ENCODE data around the gene TSN.

The TSN gene

DNA sequence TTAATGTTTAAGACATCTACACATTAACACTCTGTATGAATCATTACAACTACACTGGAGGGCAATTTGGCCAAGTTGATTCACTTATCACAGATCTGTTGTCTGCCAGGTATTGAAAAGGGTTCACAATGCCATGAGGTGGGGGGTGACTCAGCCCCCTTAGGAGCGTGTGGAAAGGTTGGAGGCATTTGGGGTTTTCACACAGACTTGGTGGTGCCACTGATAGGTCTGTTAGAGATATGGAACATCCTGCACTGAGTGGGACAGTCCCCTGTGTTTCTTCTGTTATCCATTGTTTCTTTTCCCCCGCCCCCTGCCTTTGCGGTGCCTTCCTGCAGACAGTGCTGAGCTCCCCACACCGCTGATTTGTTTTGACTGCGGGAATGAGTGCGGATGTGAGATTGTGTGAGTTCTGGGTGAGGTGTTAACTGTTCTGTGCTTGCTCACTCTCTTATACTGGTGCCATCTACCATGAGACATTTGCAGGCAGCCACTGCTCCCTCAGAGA, 9.3 kb upstream of the TSN start:
- DNase-seq = no peak

DNA sequence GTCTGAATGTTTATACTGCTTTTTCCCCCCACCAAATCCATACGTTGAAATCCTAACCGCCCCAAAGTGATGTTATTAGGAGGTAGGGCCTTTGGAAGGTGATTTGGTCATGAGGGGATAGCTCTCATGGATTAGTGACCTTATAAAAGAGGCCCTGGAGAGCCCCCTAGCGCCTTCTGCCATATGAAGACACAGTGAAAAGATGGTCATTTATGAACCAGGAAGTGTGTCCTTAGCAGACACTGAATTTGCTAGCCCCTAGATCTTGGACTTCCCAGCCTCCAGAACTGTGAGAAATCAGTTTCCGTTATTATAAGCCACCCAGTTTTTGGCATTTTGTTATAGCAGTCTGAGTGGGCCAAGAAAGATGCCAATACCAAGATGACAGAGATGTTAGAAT, 7.2 kb upstream of the TSN start:
- DNase-seq = no peak

DNA sequence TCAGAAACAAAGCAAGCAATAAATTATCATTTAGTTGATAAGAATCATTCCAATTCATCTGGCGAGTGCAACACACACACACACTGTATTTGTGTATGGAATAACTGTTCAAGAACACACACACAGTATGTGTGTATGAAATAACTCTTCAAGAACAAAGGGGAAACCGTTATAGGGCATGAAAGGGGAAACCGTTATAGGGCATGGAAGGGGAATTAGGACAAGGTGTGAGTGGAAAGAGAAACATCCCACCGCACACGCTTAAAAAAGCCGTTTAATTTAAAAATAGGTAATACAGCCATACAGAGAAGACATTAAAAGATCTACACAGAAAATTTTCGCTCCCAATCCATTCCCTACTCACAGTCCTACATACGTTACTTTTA, 607 bp upstream of the TSN start:
- DNase-seq = no peak

DNA sequence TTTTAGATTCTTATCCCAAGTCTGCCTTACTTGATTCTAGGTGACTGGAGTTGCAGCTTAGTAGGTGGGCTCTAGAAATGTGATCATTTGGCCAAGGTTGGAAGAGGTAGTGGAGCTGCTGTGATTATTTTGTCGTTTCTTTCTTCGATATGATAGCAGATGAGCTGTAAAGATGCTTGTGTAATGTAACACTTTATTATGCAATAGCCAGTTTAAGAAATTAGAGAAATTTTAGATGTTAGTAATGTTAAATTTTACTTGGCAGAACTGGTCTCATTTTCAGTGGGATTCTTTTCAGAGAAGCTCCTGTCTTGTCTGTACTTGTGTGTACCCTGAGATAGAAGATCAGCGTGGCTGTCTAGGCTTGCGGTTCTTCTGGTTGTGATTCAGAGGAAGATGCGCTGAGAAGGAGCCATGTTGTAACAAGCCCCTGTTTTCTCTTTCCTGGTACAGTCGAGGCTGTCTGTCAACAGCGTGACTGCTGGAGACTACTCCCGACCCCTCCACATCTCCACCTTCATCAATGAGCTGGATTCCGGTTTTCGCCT, 9.3 kb downstream of the TSN start:
- DNase-seq = no peak

DNA sequence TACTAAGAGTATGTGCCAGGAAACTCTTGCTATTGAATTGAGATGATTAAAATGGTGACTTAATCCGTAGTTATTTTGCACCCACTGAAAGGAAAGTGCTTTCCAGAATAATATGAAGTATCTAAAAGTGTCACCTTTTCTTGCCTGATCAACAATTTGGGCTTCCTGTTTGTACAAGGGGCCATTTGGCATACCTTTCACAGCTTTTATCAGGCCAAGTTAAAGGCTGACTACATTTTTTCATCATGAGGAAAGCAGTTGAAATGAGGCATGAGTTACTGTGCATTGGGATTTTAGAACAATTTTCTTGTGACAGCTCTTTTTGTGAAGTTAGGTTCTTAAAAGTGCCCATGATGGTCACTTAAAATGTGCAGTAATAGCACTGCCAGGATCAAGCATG, 11.2 kb downstream of the TSN start:
- DNase-seq = no peak

DNA sequence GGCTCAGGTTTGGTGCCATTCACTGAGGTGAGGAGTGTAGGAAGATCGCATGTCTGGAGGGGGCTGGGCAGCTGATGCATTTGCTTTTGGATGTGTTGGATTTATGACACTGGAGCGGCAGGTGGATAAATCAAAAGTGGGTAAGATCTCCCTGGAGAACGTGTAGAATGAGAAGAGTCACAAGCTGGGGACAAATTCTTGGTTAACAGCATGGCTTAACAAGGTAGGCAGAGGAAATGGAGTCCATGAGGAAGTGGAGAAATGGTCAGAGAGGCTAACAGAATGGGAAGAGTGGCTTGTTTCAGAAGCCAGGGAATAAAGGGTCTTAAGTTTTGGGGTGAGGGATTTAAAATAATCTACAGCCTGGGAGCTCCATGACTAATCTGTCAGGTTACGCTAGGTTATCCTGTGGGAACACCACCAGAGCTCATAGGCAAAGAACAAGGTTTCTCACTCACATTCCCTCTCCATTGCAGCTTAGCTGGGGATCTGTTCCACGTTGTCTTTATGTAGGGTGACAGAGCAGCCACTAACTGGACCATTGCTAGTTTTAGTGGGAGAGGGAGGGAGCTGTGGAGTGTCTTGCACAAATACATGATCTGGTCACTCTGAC, 12.8 kb downstream of the TSN start:
- DNase-seq = no peak

DNA sequence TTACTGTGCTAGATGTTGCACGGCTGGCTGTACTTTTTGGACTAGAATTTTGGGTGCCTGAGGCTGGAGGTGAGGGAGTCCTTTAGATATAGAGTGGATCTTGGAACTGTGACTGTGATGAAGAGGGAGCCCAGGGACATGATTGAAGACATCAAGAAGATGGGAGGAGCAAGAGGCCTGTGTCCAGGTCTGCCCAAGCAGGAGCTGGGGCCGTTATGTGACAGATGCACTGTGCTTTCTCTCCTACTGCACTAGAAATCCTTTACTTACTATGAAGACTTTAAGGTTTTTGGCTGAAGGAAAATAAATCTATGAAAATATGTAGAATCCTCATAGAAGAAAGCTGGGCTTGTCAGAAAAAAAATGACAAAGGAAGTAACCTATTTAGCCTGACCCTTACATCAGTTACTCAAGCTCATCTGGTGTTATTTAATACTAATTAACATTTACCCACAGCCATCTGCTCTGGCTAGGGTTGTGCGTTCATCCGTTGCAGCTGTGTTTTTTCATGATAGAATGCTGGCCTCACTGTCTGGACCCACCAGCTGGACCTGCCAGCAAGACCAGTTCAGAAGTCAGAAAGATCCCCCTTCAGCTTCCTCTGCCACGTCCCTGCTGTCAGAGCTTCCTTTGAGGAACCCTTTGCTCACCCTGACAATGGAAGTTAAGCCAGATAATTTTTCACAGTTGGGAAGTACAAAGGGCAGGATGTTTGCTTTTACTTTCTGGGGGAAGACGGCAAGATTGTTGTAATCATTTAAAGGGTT, 16.7 kb downstream of the TSN start:
- DNase-seq = peak; percentile 54

DNA sequence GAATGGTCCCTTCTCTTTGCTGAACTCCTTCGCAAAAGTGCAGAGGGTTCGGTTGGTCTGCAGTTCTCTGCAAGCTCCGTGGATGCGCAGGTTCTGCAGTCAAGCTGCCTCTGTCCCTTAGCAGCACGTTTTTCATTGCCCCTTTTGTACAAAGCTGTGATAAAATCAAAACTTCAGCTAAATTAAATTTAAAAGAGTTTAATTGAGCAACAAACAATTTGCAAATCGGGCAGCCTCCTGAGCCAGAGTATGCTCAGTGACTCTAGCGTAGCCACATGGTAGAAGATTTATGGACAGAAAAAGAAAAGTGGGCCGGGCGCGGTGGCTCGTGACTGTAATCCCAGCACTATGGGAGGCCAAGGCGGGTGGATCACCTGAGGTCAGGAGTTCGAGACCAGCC, 18.8 kb downstream of the TSN start:
- DNase-seq = no peak

DNA sequence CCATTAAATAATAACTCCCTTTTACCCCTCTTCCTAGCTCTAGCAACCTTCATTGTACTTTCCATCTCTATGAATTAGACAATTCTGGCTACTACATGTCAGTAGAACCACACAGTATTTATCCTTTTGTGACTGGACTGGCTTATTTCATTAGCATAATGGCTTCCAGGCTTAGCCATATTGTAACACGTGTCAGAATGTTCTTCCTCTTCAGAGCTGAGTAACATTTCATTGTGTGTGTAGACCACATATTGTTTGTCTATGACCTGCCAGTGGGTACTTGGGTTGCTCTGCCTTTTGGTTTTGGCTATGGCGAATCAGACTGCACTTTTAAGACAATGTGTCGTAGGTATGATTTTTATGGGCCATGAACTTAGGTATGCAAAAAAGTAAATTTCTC, 20.9 kb downstream of the TSN start:
- no peak for DNase-seq

DNA sequence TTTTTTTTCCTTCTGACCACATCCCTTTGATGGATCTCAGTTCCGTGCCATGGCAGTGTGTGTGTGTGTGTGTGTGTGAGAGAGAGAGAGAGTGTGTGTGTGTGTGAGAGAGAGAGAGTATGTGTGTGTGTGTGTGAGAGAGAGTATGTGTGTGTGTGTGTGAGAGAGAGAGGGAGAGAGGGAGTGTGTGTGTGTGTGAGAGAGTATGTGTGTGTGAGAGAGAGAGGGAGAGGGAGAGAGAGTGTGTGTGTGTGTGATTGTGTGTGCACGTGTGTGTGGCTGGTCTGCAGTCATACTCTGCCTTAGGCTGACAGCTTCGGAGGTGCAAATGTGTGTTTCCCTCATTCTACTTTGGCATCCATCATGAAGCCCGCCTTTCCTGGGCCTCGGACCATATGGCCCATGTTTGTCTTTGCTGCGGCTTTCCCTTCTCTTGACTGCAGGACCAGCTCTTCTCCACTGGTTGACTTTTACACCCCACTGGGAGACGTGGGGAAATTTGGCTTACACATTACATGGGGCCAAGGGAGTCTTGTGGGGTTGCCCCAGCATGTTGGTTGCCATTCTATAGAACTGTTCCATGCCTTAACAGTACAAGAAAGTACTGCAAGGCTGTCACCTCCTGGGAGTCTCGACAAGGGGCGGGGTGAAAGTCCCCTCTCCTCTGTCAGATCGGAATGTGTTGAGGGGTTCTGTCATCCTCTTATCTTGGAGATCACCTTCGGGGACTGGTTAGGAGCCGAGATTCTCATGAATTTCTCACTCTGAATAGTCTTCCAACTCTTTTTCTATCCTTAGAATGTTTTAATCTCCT, 21.6 kb downstream of the TSN start:
- peak; percentile 22 for DNase-seq

DNA sequence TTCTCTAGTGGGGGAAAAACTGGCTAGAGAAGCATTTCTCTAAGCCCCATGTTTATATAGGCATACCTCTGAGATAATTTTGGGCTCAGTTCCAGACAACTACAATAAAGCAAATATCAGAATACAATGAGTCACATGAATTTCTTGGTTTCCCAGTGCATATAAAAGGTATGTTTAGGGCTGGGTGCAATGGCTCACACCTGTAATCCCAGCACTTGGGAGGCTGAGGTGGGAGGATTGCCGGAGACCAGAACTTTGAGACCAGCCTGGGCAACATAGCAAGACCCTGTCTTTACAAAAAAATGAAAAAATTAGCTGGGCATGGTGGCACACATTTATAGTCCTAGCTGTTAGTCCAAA, 22.2 kb downstream of the TSN start:
- DNase-seq = no peak

DNA sequence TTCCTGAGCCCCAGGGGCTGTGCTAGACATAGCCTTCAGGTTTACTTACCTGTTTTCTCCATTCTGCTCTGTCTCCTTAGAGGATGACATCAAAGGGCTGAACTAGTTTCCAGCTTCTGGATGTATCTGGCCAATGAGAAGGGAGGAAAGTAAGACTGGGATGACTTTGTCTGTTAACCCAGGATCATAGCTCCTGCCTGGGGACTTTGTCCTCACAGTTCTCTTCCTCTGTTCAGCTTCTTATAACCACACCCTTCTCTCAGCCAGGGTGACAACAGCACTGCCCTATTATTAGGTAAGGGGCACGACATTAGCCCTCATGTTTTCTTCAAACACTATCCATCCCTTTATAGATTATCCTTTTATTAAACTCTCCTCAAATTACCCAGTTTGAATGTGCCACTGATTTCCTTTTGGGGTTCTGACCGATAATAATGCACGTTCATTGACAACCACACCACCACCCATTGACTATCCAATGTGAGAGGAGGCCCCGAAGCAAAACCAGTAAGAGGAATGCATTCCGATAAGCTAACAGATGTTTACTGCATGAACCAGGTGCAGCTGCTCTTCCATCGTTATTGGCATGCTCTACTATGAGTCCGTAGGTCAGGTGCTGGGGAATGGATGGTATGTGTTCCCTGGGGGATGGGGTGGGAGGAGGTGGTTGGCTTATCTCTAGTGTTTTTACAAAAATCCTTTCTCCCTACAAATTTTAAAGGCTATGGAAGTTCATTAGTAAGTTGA, 23.5 kb downstream of the TSN start:
- DNase-seq = peak; percentile 29

DNA sequence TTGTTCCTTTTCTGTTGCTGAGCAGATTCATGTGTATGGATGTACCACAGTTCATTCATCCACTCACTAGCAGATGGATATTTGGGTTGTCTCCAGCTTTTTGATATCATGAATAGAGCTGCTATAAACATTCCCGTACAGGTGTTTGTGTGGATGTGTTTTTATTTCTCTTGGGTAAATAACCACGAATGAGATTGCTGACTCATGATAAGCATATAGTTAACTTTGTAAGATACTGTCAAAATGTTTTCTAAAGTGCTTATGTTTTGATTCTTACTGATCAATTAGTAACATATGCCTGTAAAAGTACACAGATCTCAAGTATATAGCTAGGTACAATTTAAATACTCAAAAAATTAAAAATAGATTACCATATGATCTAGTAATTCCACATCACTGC, 27.7 kb downstream of the TSN start:
- DNase-seq = no peak

DNA sequence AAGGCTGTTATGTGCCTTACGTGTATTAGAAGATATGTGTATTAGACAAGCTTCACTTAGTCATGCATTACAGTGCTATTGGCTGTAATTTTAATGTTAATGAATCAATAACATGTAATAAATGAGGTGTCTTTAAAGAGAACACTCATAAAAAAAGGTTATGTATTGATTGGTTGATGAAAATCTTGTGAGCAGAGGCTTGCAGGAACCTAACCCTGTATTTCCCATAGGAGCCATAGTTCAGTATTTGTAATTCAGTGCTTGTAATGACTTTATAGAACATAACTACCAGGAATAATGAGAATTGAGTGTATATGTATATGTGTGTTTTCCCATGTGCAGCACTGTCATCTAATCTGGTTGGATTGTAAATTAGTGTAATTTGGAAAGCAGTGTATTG, 33.2 kb downstream of the TSN start:
- DNase-seq = no peak

DNA sequence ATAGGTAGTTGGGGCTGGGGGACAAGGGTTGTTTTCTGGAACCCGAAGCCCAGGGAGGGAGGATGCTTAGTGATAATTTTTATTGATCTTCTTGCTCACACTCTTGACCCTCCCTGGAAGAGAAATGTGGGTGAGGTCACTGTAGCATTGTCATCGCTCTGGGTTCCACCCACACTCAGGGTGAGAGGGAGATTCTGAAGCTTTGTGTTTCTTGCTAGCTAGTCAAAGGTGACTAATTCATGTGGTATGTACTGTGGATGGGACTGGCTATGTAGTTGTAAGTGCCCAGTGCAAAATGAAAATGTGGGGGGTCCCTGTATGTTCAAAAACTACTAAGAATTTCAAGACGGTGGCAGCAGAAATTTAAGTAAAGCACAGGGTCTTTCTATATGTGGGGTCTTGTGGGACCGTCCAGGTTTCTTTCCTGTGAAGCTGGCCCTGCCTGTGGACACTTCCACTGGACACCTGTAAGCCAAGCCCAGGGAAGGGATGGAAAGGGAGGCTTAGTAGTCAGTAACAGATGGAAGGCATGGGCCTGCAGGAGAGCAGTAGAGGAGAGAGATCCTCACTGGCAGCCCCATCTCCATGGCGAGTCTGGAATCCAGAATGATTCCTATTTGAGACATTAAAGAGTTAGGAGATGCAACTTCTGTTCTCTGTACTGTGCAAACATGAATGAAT, 35.0 kb downstream of the TSN start:
- DNase-seq = no peak

DNA sequence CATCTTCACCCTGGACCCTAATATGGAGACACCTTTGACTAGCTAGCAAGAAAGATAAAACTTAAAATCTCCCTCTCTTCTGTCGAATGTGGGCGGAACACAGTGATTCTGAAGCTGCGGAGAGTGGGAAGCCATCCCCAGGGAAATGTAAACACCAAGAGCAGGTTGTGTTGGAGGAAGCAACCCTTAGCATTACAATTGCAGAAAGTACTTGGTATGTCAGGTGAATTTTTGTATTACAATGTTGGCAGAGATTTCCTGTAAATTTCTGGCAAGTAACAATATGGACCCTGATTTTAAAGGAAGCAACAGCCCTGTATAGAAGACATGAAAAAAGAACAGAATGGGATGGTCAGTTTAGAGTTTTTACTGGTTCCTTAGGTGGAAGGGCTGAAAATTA, 35.8 kb downstream of the TSN start:
- no peak for DNase-seq

DNA sequence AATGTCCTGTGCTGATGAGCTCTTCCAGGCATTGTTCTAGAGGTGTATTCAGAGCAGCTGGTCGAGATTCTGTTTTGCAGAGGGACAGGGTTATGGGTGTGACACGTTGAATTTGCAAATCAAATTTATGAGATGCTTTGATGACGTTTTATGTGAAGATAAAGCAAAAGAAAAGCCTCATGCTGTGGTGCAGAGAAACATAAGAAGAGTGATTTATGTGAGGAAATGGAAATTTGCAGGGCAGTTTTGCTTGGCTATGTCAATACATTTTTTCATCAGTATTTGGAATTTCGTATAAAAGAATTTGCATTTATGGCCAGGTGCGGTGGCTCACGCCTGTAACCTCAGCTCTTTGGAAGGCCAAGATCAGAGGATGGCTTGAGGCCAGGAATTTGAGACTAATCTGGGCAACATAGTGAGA, 36.4 kb downstream of the TSN start:
- DNase-seq = no peak

DNA sequence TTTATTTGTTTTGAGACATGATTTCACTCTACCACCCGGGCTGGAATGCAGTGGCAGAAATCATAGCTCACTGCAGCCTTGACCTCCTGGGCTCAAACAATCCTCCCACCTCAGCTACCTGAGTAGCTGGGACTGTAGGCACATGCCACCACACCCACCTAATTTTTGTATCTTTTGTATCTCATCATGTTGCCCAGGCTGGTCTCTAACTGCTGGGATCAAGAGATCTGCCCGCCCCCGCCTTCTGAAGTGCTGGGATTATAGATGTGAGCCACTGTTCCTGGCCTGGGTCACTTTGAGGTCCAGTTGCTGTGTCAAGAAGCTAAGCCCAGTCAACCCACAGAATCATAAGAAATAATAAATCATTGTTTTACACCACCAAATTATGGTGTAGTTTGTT, 38.4 kb downstream of the TSN start:
- no peak for DNase-seq

DNA sequence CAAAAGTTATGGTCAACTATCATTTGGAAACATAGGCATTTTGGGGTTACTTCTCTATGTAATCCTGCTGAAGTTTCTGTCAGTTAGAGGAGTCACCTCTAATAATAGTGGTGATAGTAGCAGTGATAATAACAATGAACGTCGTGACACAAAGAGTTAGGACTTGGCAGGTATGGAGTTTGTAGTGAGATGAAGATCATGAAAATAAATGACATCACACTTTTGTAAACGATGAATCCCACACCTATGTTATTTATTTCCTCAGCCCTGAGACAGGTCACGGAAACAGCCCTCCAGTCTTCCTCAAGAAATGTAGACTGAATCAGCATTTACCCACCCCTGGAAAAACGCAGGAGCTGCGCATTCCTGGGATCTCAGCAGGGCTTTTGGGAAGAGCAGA, 38.8 kb downstream of the TSN start:
- no peak for DNase-seq

DNA sequence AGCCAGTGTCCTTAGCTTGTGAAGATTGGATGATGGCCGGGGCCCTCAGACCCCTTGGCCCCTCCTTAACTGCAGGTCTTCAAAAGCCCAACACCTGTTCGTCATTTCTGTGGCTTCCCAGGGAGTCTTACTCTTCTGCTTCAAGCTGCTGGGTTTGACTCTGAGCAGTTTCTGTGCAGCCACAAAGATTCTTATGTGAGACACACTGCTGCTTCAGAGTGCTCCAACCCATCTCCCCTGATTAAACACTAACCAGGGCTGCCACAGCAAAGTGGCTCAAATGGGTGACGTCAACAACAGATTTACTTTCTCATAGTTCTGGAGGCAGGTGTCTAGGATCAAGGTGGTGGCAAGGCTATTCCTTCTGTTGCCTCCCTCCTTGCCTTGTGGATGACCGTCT, 40.8 kb downstream of the TSN start:
- DNase-seq = no peak

DNA sequence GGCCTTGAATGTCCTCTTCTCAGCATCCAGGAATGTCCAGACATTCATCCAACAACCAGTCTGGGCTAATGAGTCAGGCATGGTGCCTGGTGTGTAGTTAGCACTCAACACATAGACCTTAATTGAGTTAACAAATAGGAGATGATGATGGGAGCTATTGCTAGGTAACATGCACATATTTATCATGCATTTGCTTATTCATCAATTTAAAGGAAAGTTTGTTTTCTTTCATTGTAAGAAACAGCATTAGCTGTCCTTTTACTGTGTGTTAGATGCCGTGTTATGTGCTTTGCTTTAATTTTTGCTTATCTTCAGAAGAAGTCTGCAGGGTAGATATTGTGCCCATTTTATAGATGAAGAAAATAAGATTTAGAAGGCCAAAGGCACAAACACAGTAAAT, 43.2 kb downstream of the TSN start:
- no peak for DNase-seq

DNA sequence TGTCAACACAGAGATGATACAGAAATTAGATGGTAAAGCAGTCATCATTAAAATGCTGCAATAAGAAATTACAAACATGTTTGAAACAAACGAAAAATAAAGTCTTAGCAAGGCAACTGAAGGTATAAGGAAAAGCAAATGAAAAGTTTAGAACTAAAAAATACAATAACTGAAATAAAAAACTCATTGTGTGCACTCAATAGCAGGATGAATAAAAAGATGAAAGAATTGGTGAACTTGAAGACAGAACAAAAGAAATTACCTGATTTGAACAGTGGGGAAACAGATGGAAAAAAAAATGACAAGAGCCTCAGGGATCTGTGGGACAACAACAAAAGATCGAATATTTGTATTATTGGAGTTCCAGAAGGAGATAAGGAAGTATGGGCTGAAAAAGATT, 46.5 kb downstream of the TSN start:
- DNase-seq = no peak

All from NCI-H2171 (cell line).